DND-41 (cell line): ENCODE measurements around the gene FAM180A.

Experiments
- CTCF ChIP-seq: IDR thresholded peaks from 2 replicates; pipeline ENCODE4 v1.5.1; 2012; ENCODE audit warnings: borderline replicate concordance, low read length, moderate library complexity, mild to moderate bottlenecking; ENCODE audit not compliant: poor library complexity, severe bottlenecking; ENCODE audit errors: extremely low read depth
- EZH2 ChIP-seq: IDR thresholded peaks from 3 replicates; pipeline ENCODE4 v1.6.1; 2012; ENCODE audit warnings: borderline replicate concordance, low read depth, mild to moderate bottlenecking, moderate library complexity, low read length, inconsistent platforms; ENCODE audit not compliant: severe bottlenecking

GRCh38 chr7:135712182-135712782, 36.3 kb downstream of the FAM180A start:
- TF ChIP-seq CTCF (no peak), EZH2 (no peak)
